Fibroblast of the aortic adventitia (primary cell): ENCODE data around the gene CYLC2. TPM values are rescaled to one million over a fixed set of nuclear protein-coding genes. Genes with fewer than 3 reads are reported as not detected.

Experiments used
- DNase-seq: peaks from one replicate; pipeline ENCODE4 v3.0.0-alpha.2; 2010; ENCODE audit warnings: low read depth
- H3K4me3 ChIP-seq: 2 replicates; pipeline ENCODE4 v1.5.1; 2011; ENCODE audit warnings: low read depth, mild to moderate bottlenecking, control low read depth, low read length, moderate library complexity
- total RNA-seq: library from RNA; depleted of rRNA; stranded (reverse); fragments of >200 nt; gene quantifications from 2 replicates; pipeline ENCODE4 v1.2.3, GENCODE V29; 2012; ENCODE audit warnings: low replicate concordance
- TF ChIP-seq, protein P1 (sequence below): IDR thresholded peaks from 2 replicates; pipeline ENCODE4 v1.5.1; 2011; ENCODE audit warnings: mild to moderate bottlenecking, low read length, control low read depth, inconsistent platforms; ENCODE audit not compliant: insufficient read depth

The CYLC2 gene
- total RNA-seq, 1 donor, result not detected

DNA sequence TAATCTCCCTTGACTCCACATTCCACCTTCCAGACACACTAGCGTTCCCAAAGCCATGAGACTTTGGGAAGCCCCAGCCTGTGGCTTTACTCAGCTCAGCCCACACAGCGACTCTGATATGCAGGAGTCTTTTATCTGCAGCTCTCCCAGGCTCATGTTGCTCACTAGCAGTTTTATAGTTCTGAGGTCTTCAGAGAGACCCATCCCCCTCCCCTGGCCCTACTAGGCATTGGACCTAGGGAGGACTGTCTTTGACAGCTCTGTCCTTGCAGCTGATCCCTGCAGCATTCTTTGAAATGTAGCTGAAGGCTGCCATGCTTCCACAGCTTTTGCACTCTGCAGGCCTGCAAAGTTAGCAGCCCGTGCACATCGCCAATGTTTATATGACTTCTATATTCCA is 19.9 kb upstream of the CYLC2 start:
- TF ChIP-seq, protein P1, sequence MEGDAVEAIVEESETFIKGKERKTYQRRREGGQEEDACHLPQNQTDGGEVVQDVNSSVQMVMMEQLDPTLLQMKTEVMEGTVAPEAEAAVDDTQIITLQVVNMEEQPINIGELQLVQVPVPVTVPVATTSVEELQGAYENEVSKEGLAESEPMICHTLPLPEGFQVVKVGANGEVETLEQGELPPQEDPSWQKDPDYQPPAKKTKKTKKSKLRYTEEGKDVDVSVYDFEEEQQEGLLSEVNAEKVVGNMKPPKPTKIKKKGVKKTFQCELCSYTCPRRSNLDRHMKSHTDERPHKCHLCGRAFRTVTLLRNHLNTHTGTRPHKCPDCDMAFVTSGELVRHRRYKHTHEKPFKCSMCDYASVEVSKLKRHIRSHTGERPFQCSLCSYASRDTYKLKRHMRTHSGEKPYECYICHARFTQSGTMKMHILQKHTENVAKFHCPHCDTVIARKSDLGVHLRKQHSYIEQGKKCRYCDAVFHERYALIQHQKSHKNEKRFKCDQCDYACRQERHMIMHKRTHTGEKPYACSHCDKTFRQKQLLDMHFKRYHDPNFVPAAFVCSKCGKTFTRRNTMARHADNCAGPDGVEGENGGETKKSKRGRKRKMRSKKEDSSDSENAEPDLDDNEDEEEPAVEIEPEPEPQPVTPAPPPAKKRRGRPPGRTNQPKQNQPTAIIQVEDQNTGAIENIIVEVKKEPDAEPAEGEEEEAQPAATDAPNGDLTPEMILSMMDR, result no peak
- no peak overlapping the region for H3K4me3 ChIP-seq

DNA sequence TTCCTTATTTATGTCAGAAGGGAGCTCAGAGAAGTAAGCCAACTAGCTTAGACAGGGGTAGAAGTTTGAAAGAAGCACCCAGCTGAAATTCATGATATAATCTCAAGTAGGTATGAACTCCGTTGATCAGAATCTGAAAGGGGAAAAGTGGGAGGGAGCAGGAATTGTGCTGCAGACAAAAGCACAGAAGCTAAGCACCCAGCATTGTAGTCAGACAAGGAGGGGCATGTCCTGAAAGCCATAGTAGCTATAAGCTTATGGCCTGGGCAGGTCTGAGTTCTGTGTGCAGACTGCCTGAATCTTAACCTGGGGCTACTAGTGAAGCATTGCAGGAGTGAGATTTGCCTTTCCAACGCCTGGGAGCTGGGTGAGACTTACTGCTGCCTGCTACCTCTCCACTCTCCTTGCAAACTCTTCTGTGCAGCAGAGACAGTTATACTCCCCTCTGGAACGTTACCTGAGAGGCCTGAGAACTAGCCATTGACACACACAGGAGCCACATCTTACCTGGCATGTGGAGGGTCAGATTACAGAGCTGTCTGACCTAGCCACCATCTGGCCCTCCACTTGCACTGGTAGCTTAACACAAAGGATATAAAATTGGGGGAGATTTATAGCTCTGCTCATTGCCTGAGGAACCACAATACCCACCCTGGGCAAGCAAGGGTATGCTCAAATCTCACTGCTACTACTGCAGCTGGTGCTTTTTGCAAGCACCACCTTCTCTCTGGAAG is 9.8 kb upstream of the CYLC2 start:
- no peak overlapping the region for H3K4me3 ChIP-seq
- TF ChIP-seq, protein P1, result no peak
- no peak for DNase-seq

More for the DNA sequence above, 19.9 kb upstream of the CYLC2 start:
- no peak for DNase-seq

DNA sequence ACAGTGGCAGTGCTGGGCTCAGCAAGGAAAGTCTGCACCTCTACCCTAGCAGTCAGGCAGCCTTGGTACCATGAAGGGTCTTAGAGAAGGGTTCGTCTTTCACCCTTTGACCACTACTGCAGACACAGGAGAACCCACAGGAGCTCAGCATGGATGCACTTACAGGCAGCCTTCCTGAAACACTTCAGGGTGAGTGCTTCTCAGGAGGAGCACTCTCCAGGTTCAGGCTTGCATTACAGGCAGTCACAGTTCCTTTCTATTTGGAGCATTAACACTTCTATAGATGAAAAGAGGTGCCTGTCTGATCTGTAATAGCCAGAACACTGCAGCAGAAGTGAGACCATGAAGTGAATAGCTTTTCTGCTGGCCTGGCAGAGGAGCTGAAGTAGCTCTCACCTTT is 8.7 kb upstream of the CYLC2 start:
- DNase-seq, result no peak
- TF ChIP-seq, protein P1, result no peak
- no peak overlapping the region for H3K4me3 ChIP-seq

DNA sequence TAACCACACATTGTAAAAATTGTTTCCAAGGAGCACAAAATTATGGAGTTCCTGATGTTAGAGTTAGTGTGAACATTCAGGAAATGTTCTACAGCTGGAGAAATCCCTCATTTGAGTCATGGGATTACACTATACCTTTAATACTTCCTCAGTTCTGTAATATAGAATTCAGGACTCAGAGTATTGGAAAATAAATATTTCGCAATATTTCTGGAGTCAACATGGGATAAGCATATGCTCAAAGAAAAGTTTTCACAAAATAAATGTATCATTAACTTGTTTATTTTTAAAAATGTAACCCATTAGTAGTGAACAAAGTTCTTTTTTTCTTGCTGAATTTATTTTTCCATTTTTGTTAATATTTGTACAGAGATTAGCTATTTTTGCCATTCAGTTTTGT is 8.6 kb downstream of the CYLC2 start:
- TF ChIP-seq, protein P1, result no peak
- no peak overlapping the region for H3K4me3 ChIP-seq
- DNase-seq, result no peak

DNA sequence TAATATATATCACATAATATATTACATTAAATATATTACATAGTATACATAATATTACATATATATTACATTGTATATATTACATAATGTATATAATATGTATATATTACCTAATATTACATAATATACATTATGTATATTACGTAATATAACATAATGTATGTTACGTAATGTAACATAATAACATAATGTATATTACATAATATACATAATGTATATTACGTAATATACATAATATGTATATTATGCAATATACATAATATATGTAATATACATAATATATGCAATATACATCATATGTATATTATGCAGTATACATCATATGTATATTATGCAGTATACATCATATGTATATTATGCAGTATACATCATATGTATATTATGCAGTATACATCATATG is 19.1 kb downstream of the CYLC2 start:
- TF ChIP-seq, protein P1, result no peak
- no peak for DNase-seq
- no peak overlapping the region for H3K4me3 ChIP-seq

DNA sequence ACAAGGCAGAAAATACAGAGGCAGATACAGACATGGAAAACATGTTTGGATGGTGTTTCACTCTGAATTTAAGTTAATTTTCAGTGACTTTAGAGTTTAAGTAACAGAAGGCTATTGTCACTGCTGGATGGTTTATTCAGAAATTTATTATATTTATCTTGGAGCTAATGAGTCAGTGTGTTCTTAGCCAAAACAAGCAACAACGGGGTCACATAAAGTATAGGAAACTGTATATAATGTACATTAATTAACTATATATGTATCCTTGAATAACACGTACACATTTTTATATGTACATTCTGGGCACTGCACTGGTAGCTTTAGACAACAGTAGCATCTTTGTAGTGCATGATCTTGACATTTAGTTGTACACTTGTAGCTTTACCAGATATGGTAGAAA is 30.7 kb downstream of the CYLC2 start:
- no peak for DNase-seq
- no peak overlapping the region for H3K4me3 ChIP-seq
- TF ChIP-seq, protein P1, result no peak
